ENCODE measurements around the gene SERGEF. TPM values are rescaled to one million over a fixed set of nuclear protein-coding genes. Genes with fewer than 3 reads are reported as not detected.
A peak's percentile ranks its signal among the peaks of the same experiment; 100 is the strongest.

The SERGEF gene
- polyA plus RNA-seq, 10 donors, result 9.2 to 15.2 (median 10.9) TPM

DNA sequence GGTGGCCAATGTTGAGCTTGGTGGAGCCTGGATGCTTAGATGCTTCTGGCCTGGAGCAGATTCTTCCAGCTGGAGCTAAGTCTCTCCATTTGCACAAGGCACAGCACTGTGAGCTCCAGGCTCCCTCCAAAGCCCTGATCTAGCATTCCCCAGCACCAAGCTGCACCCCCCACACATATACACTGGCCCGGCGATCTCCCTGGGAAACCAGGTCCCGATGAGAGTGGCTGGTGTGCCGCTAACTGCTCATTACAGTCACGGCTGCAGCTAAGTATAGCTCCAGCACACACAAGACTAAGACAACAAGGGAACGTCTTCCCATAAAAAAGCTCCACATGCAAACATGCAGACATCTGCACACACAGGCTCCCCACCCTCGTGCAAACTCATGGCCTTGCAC is 260.7 kb downstream of the SERGEF start:
- no peak for DNase-seq

DNA sequence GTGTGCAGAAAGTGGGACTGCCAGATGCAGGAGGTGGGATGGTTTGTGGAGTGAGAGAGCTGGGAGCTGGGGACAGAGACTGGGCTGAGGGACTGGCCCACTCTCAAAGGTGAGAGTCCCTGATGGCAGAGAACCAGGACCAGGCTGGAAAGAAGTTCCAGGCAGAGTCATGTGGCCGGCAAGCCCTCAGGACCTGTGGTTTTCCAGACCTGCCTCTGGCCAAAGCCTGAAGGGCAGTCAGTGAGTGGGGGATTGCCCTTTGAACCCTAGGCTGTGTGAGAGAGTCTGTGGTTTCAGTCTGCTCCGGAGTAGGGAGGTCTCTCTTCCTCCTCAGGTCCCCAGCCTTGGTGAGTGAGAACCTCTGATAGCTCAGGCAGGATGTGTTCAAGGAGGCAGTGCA is 261.3 kb downstream of the SERGEF start:
- DNase-seq, result no peak

DNA sequence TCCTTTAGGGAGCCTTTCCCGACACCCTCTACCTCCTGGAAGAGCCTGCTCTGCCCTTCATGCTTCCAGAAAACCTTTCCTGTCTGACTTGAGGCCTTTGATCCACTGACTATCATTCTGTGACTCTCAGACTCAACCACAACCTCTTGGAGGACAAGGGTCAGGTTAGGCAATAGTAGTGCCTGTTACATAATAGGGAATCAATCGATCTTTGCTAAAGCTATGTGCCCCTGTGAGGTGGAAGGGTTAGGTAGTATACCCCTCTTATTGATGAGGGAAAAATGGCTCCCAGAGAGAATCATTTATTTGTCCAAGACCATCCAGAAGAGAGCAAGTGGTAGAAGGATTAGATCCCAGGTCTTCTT is 262.1 kb downstream of the SERGEF start:
- no peak for DNase-seq

DNA sequence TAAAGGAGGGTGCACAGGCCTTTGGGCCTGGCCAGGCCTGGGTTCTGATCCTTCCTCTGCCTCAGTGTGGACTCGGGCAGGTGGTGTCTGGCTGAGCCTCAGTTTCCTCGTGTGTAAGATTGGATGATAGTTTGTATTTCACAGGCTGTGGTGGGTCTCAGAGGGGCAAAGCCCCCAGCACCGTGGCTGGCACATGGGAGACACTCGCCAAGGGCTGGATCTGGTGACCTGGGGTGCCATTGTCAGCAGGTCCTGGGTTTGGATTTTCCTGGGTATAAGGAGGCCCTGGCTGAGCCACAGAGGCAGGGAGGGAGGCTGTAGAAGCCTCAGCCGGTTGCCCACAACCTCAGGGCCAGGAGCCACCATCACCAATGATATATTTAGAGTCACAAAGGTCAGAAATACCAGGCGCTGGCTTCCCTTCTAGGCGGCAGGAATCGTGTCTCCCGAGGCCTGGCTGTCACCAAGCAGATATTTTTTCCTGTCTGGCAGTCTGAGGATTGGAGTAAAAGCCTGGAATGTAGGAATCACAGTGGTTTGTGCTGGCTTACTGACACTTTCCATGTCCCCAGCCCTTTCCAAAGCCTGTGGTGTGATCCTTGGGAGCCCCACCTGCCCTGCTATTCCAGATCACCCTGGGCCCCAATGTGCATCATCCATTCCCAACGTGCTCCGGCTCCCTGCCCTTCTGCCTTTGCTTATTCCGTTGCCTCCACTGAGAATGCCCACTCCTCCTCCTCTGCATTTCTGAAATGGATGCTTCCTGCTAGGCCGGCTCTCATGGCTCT is 262.6 kb downstream of the SERGEF start:
- DNase-seq, result no peak

DNA sequence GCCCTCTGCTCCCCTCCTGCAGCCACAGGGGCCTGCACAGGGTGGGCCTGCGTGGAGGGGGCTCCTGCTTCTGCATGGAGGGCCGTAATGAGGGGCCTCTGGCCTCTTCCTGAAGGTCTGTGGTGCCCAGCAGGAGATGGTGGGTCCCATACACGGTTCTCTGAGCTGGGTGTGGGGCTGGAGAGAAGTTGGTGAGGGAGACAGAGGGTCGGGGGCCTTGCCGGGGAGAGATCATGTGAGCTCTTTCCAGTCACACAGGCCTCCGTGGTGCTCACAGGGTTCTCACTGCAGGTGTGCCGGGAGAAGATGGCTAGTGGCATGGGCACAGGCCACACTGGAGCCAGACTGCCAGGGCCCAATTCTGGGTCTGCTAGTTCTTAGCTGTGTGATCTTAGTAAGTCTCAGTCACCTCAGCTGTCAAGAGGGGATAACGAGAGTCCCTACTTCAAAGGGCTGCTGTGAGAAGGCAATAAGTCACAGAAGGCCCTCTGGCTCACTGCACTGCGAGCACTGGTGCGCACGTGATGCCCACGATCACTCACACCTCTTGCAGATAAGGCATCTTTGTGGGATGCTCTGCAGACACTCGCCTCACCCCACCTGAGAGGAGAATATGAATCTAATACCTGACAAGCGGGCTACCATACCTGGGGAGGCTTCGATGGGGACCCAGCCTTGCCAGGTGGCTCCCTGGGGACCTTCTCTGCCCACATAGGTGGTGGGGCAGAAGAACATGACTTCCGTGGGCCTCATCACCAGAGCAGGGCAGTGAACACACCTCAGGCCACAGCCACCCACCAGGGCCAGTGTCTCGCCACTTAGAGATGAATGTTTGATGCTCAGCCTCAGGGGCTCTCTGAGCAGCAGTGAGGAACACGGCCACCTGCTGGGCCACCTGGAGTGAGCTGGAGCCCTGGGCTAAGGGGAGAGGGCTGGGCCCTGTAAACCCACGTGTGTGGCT is 263.8 kb downstream of the SERGEF start:
- DNase-seq, result no peak

DNA sequence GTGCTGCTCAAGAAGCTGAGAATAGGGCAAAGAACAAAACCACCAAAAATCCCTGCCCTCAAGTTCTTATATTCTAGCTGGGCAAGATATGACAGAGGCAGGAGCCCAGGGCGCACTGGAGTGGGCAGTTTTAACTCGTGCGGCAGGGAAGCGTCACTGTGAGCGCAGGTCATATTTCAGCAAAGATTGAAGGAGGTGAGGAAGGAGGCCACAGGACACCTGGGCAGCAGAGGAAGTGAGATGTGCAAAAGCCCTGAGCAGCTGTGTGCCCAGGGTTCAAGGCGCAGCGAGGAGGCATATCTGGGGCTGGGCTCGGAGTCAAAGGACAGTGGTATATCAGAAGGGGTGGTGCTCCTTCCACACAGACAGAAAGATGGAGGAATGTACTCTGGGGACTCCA is 264.8 kb downstream of the SERGEF start:
- no peak for DNase-seq

DNA sequence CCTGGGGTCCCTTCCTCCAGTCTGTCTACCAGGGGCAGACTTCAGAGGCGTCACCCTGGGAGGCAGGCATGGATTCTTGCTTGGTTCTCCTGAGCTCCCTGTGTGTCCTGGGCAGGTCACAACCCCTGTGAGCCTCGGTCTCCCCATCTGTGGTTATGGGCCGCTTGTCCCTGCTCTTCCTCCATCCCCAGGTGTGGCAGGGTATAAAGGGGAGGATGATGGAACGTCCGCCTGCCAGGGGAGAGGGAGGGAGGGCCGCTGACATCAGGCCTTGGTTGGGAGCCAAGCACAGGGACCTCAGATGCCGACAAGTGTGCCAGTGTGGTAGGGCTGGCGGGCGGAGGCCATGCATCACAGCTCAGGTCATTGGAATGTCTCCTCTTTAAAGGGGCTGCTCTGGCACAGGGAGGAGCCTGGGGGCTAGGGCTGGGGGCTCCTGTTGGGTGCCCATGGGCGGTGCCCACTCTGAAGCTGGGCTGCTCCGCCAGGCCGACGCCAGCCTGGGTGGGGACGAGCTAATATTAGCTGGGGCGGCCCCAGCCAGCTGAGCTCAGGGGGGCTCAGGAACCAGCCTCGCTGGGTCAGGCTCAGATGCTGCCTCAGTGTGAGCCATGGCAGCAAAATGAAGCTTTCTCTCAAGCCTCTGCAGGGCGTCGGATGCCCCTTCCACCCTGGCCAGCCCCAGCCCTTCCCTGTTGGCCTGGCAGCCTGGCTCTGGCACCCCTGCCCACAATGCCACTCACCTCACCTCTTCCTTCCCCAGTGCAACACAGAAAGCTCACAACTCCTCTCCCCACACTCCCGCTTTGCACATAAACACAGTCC is 265.5 kb downstream of the SERGEF start:
- peak in 1 of 3 donors; percentile 33 for DNase-seq

DNA sequence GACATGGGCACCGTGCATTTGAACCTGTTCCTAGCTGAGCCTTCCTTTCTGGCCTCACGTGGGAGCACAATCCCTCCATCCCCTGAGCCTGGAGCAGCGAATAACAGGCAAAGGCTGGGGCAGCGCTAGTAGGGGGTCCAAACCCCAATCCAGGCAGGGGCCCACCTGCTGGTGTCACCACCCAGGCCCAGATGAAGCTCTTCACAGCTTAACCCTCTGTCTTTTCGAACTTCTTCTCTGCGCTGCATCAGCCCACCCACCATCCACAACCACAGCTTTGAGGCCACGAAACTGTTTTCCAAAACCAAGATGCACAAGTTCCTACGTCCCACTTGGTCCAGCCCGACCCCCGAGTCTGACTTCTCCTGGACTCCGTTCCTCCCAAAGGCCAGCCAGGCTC is 266.8 kb downstream of the SERGEF start:
- no peak for DNase-seq

DNA sequence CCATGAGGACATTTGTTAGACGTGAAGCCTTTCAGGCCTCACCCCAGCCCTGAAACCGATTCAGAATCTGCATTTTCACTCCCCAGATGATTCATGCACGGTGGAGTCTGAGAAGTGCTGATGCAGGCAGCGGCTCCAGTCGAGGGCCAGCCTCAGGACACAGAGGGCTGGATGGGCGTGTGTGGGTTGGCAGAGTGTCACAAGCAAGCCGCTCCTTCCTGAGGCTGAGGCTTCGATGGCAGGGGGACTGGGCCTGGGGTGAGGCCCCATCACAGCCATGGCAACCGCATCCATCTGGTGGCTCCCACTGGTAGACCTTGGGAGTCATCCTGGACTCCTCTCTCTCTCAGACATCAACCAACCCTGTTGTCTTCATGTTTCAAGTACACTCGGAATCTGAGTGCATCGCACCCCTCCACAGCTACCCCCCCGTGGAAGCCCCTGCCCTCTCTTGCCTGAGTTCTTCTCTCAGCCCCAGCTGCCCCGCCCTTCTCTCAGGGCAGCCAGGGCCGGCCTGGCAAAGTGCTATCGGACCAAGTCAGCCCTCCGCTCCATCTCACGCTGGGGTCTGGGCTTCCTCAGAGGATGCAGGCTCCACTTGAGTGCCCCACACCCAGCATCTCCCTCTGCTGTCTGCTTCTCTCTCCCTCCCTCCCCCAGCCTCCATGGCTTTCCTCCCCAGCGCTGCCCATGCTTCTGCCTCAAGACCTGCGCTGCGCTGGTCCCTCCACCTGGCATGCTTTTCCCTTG is 267.6 kb downstream of the SERGEF start:
- DNase-seq, result no peak

DNA sequence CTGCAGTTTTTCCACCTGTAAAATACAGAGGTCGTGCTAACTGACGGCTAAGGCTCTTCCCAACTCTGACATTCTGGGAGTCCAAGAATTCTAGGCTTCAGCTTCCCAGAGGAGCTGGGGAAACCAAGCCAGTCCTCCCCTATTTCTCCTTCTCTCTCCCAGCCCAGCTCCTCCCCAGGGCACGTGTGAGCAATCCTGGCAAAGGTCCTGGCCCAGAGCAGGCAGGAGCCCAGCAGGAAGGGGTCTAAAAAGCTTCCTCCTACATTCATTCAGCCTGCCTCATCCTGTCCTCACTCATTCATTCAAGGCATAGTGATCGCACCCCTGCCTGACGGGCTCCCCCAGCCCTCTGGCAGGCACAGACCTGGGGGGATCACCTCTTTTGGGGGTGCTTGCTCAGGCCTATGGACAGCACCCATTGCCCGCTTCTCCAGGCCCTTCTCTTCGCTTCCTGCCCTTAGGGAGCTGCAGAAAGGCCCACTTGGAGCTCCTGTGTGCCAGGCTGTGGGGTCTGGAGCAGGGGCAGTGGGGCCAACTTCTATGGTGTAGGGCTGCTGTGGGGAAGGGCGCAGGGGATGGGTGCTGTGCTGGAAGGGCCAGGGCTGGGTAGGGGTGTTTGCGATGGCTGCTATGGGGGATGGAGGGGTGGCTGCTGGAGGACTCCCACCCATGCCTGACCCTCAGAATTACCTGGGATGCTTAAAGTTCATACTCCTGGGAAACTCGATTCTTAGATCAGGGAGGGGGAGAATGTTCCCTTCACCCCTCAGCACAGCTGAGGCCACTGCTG is 268.5 kb downstream of the SERGEF start:
- no peak for DNase-seq

DNA sequence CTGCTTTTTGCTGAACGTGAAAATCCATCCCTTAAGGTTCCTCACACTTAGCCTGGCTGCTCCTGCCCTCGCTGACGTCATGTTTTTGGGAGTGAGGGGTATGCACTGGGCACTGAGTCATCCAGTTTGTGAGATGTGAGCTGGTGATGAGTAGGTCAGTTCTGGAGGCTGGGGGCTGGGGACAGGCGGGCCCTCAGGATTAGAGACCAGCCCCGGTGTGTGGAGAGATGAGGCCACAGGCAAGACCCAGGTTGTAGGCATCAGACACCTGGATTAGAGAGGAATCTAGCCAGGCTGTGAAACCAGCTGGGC is 269.1 kb downstream of the SERGEF start:
- DNase-seq, result no peak

DNA sequence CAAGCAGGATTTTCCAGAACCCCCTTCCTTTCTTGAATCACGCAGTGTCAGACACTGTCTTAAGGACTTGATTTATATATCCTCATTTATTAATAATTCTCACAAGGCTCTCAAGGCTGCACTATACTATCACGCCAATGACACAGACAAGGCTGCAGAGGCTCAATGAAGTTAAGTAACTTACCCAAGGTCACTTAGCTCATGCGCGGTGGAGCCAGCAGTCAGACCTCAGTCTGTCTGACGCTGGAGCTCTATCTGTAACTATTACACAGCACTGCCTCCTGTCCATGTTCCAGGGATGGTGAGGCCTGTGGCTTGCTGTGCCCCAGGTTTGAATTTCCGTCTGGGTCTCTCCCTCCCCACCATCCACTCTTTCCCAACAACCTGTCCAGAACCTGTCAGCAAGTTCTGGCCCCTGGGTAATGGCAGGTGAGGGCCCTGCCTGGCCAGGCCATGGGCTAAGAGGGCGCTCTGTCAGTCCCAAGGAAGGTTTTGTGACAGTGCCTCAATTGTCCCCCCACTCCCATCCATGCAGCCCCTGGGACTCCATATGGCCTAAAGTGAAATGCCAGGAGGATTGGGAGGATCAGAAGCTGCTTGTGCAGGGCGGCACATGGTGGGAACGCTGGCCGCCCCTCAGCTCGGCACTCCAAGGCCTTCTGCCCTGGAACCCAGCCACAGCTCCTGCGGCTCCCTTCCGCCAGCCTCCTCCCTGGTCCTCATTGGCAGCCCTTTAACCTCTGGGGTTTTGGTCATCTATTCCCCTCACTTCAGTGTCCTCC is 269.6 kb downstream of the SERGEF start:
- DNase-seq, result no peak

DNA sequence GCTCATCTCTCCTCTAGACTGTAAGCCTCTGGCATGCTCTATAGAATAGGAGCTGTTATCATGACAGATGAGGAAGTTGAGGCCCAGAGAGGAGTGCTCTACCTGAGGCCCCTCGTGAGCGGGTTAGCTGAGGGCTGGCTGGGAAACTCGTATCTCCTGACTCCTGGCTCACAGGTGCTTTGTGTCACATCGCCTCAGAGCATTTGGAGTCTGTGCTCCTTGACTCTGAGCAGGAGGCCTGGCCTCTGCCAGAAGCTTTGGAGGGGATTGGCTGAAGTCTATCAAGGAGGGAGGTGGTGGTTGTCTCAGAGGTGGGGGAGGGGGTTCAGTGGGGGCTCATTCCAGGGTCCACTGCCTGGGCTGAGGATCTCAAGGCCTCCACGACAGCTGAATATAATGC is 270.8 kb downstream of the SERGEF start:
- DNase-seq, result no peak

DNA sequence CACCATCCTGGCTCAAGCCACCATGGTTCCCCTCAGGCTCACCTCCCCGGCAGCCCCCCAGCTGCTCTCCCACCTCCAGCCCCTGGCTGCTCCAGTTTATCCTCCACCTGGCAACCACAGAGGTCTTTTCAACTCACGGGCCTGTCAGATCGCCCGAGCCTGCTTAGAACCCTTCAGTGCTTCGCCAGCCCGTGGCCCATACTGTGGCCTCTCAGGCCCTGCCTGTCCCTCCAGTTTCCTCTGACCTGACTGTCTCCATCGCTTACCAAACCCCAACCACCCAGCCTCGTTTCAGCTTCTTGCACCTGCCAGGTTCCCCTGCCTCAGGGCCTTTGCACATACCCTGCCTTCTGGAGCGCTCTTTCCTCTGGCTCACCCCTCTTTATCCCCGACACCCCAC is 271.4 kb downstream of the SERGEF start:
- no peak for DNase-seq

DNA sequence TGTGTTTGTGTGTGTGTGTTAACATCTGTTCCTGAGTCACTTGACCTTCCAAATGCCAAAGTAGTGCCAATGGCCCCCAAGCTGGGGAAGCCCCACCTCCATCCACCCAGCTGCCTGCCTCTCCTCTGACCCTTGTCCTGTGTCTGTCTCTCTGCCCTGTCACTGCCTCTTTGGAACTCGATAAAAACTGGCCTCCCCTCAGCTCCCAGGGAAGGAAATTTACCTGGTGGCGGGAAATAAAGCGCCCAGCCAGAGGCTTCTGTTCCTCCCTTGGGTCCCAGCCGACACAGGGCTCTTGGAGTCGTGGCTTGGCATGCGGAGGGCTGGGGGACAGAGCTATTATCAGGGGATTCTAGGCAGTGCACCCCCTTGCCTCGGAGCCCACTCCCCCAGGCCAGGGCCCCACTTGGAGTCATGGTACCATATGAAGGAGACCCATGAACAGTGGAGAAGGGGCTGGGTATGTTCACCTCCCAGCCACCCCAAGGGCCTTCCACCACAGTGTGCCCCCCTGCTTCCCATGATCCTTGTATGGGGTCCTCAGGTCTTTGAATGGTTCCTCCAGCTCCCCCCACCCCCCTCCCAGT is 272.1 kb downstream of the SERGEF start:
- no peak for DNase-seq

DNA sequence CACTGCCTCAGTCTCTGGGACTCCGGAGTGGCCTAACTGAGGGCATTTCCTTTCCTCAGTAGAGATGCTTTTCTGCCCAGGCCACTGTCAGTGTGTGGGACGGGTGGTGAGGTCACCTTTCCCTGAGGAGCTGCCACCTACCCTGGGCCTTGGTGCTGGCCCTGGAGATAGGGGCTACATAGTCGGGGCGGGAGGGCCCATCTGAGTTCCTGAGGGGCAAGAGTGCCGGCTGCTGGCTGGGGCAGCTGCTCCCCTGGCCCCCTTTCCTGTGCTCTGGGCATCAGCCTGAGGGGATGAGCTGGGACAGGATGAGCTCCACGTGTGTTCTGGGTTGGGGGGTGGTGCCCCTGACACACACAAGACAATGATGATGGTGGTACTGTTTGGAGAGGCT is 272.9 kb downstream of the SERGEF start:
- no peak for DNase-seq

DNA sequence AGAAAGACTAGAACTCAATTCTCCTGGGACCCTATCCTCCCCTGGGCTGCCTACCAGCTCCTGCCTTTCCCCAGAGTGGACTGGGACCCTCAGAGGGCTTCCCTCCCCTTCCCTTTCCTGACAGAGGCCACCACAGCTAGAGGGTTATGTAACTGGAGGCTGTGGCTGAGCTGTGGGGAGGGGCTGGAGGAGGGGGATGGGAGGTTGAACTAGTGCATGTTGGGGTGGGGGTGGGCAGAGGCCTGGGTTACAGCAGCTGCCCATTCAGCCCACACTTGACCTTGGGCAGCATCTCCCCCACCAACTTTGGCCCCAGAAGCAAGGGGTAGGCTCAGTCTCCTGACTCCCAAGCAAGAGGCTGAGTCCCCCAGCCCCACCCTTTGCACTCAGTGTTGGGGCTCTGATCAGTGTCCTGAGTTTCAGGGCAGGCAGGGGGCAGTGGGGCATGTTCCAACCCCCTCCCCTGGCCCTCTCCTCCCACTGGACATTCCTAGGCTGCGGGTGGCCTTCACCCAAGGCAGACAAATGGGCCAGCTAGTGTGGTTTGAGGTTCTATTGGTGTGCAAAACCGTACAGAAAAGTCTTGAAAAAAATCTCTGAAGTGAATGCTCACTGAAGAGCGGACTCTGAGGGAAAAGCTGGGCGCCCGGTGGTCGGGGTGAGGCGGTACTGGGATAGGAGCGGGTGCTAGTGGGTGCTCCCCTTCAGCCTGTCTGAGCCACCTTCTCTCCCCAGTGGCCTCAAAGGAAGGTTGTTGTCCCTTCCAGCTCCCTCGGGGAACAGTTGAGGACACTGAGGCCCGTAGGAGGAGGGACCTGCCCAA is 274.5 kb downstream of the SERGEF start:
- no peak for DNase-seq

All from muscle of back (tissue), 11 donors.